Measurements from ENCODE around the gene GSS.
"Not testable (repeated sequence)": the region's sequence is repeated elsewhere in the genome, so short reads cannot be mapped to it uniquely, and the experiment has no call there.

Gene GSS

GRCh38 chr20:34916774-34917354, 38.7 kb downstream of the GSS start:
- no peak overlapping the region for H3K4me3 ChIP-seq (ENCODE audit: low read depth, low read length)
- no peak for DNase-seq (ENCODE audit: low read depth)
- no peak for TF ChIP-seq CTCF (IDR thresholded peaks at IDR 0.05; ENCODE audit: control insufficient read depth, extremely low read depth, insufficient read depth)

GRCh38 chr20:34915749-34916455, 39.7 kb downstream of the GSS start:
- TF ChIP-seq CTCF (IDR thresholded peaks at IDR 0.05; ENCODE audit: control insufficient read depth, extremely low read depth, insufficient read depth): no peak
- DNase-seq (ENCODE audit: low read depth): no peak
- H3K4me3 ChIP-seq (ENCODE audit: low read depth, low read length): no peak overlapping the region

- no peak overlapping the region for H3K4me3 ChIP-seq (ENCODE audit: low read depth, low read length)
- no peak for DNase-seq (ENCODE audit: low read depth)
- TF ChIP-seq CTCF (IDR thresholded peaks at IDR 0.05; ENCODE audit: control insufficient read depth, extremely low read depth, insufficient read depth): no peak
Observed at GRCh38 chr20:34915131-34915530, 40.5 kb downstream of the GSS start.

- TF ChIP-seq CTCF (IDR thresholded peaks at IDR 0.05; ENCODE audit: control insufficient read depth, extremely low read depth, insufficient read depth): no peak
- DNase-seq (ENCODE audit: low read depth): peak; percentile 99
- no peak overlapping the region for H3K4me3 ChIP-seq (ENCODE audit: low read depth, low read length)
Observed at GRCh38 chr20:34907616-34908469, 47.8 kb downstream of the GSS start.

- no peak overlapping the region for H3K4me3 ChIP-seq (ENCODE audit: low read depth, low read length)
- no peak for TF ChIP-seq CTCF (IDR thresholded peaks at IDR 0.05; ENCODE audit: control insufficient read depth, extremely low read depth, insufficient read depth)
- no peak for DNase-seq (ENCODE audit: low read depth)
Observed at GRCh38 chr20:34904202-34904621, 51.4 kb downstream of the GSS start.

- not testable (repeated sequence) for H3K4me3 ChIP-seq (ENCODE audit: low read depth, low read length); DNase-seq (ENCODE audit: low read depth)
Observed at GRCh38 chr20:34898731-34899130, 56.9 kb downstream of the GSS start.

- not testable (repeated sequence) for H3K4me3 ChIP-seq (ENCODE audit: low read depth, low read length); DNase-seq (ENCODE audit: low read depth)
Observed at GRCh38 chr20:34898129-34898528, 57.5 kb downstream of the GSS start.
